Neutrophil (primary cell): Measurements from ENCODE around the gene NR2C1.

Experiments used
- H3K27ac ChIP-seq: fragments of 200-600 bp; sonication (generic); 2 replicates; pipeline ENCODE4 v1.5.1; 2016; ENCODE audit warnings: mild to moderate bottlenecking, moderate library complexity
- H3K27me3 ChIP-seq: fragments of 200-600 bp; sonication (generic); 2 replicates; pipeline ENCODE4 v1.6.0; 2016; ENCODE audit warnings: mild to moderate bottlenecking
- H3K36me3 ChIP-seq: fragments of 200-600 bp; sonication (generic); 2 replicates; pipeline ENCODE4 v1.5.1; 2017
- H3K4me1 ChIP-seq, 2 experiments: fragments of 200-600 bp in 1 of 2; sonication (generic) in 1 of 2; 1 replicate in 1 of 2; 2 replicates in 1 of 2; pipeline versions ENCODE4 v1.5.1 to v1.6.1; 2013 to 2016; ENCODE audit warnings: low read depth in 1 of 2, low read length in 1 of 2, mild to moderate bottlenecking in 1 of 2, moderate library complexity in 1 of 2; ENCODE audit not compliant: control insufficient read depth in 1 of 2, insufficient read depth in 1 of 2
- H3K4me3 ChIP-seq, 2 experiments: fragments of 200-600 bp in 1 of 2; sonication (generic) in 1 of 2; 1 replicate in 1 of 2; 2 replicates in 1 of 2; pipeline ENCODE4 v1.5.1; 2013 to 2016; ENCODE audit warnings: low read depth in 1 of 2, low read length in 1 of 2, mild to moderate bottlenecking in 1 of 2, moderate library complexity in 1 of 2
- H3K9me3 ChIP-seq: fragments of 200-600 bp; sonication (generic); 2 replicates; pipeline ENCODE4 v1.5.1; 2016
- TF ChIP-seq, protein P1 (sequence below): fragments of 200-600 bp; sonication (generic); IDR thresholded peaks from 2 replicates; pipeline ENCODE4 v1.5.1; 2016; ENCODE audit warnings: antibody characterized with exemption

The NR2C1 gene

DNA sequence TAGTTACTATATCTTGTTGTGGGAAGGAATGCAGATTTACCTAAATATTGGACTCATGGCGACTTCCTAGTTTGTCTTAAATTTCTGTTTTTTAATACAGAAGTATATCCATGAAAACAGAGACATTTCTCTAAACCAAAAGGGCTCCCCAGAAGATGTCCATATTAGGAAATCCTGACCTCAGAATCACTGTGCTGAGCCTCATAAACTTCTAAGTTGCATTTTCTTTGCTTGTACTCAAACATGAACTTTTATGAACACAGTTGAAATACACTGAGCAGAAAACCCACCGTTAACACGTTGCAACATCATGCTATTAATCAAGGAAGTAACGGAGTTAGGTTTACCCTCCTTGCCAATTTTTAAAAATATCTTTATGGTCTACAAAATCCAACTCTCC, 42.9 kb upstream of the NR2C1 start:
- Histone ChIP-seq H3K4me3 (no peak overlapping the region), H3K9me3 (no peaks in the 10 kb centered on the region), H3K36me3 (no peaks in the 10 kb centered on the region), H3K27me3 (no peaks in the 10 kb centered on the region), H3K27ac (no peak overlapping the region), H3K4me1 (no peaks in the 10 kb centered on the region)
- TF ChIP-seq, protein P1, sequence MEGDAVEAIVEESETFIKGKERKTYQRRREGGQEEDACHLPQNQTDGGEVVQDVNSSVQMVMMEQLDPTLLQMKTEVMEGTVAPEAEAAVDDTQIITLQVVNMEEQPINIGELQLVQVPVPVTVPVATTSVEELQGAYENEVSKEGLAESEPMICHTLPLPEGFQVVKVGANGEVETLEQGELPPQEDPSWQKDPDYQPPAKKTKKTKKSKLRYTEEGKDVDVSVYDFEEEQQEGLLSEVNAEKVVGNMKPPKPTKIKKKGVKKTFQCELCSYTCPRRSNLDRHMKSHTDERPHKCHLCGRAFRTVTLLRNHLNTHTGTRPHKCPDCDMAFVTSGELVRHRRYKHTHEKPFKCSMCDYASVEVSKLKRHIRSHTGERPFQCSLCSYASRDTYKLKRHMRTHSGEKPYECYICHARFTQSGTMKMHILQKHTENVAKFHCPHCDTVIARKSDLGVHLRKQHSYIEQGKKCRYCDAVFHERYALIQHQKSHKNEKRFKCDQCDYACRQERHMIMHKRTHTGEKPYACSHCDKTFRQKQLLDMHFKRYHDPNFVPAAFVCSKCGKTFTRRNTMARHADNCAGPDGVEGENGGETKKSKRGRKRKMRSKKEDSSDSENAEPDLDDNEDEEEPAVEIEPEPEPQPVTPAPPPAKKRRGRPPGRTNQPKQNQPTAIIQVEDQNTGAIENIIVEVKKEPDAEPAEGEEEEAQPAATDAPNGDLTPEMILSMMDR: no peak

- H3K9me3 ChIP-seq: no peaks in the 10 kb centered on the region
- H3K4me1 ChIP-seq: no peaks in the 10 kb centered on the region
- H3K36me3 ChIP-seq: no peaks in the 10 kb centered on the region
- TF ChIP-seq, protein P1: no peak
- H3K27ac ChIP-seq: no peak overlapping the region
- no peaks in the 10 kb centered on the region for H3K27me3 ChIP-seq
- no peak overlapping the region for H3K4me3 ChIP-seq
Observed at GRCh38 chr12:95115641-95116040, 42.2 kb upstream of the NR2C1 start.

DNA sequence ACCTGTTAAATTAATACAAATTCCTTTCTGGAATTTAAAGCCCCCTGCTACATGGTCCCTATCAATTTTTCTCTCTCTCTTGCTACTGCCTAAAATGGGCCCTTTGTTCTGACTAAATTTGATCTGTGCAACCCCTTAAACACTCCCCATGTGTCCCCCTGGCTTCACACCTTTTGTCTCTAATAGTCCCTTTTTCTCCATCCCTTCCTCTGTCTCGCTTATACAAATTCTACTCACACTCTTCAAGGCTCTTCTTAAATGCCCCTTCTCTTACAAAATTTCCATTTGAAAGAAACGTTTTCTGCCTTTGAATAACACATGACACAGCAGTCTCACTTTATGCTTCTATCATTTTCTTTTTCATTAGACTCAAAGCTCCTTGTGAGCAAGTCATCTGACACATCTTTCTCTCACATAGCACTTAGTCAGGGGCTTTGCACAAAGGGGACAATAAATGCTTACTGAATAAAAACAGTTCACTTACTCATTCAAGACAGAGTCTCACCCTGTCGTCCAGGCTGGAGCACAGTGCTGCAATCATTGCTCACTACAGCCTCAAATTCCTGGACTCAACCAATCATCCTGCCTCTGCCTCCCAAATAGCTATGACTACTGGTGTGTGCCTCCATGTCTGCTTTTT, 41.5 kb upstream of the NR2C1 start:
- no peaks in the 10 kb centered on the region for H3K9me3 ChIP-seq
- no peak overlapping the region for H3K4me3 ChIP-seq
- H3K27me3 ChIP-seq: no peaks in the 10 kb centered on the region
- no peak overlapping the region for H3K27ac ChIP-seq
- H3K4me1 ChIP-seq: no peaks in the 10 kb centered on the region
- TF ChIP-seq, protein P1: no peak
- H3K36me3 ChIP-seq: no peaks in the 10 kb centered on the region

DNA sequence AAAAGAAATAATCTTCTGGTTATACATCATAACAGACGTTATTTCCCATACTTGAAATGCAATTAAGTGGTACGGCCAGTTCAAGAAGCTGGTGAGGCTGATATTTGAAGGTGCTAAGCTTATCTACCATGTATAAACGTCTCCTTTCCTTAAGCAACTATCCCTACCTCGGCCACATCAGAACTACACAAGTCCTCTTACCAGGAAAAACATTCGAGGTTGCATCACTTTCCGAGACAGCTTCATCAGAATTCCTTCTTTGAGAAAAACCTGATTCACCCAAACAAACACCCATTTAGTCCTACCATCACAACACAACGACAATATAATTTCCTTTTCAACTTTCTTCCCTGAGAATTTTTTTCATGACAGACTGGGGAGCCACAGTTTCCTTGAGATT, 33.9 kb upstream of the NR2C1 start:
- Histone ChIP-seq H3K27ac (no peak overlapping the region), H3K4me1 (no peaks in the 10 kb centered on the region), H3K4me3 (no peak overlapping the region), H3K9me3 (no peaks in the 10 kb centered on the region), H3K36me3 (no peaks in the 10 kb centered on the region), H3K27me3 (no peaks in the 10 kb centered on the region)
- TF ChIP-seq, protein P1: no peak

DNA sequence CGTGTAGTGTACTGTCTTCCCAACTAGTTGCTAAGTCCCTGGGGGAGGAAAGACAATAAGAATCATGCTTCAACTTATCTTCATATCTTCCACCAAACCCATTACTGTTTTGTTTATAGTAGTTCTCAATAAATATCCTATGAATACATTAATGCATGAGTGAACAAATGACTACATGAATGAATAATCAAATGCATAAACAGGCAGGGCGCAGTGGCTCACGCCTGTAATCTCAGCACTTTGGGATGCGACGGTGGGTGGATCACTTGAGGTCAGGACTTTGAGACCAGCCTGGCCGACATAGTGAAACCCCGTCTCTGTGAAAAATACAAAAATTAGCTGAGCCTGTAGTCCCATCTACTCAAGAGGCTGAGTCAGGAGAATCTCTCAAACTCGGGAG, 32.1 kb upstream of the NR2C1 start:
- H3K4me1 ChIP-seq: no peaks in the 10 kb centered on the region
- H3K27me3 ChIP-seq: peaks cover 2% of the 10 kb centered on the region
- no peaks in the 10 kb centered on the region for H3K9me3 ChIP-seq
- H3K4me3 ChIP-seq: no peak overlapping the region
- H3K27ac ChIP-seq: no peak overlapping the region
- TF ChIP-seq, protein P1: no peak
- H3K36me3 ChIP-seq: no peaks in the 10 kb centered on the region
